ENCODE data around the gene SOX12.

The SOX12 gene

DNA sequence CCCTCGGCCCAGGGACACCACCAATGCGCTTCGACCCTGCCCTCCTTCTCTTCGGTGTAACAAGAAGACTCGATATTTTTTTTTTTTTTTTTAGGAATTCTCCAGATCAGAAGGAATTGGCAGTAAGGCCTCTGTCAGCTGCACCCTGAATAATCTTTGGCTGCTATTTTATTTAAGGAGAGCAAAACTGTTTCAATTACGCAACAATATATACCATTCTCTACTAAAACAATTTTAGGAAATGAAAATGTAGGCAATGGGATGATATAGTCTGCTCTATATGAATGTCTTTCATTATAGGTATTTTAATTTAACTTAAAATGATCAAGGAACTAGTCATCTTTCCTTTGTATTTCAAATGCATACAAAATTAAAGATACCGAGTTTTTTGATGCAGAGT, 14.7 kb upstream of the SOX12 start:
- no peak for DNase-seq (ENCODE audit: low spot score)
- in situ Hi-C loops (cut with MboI; ENCODE audit: low sequenced_read_pairs, unreplicated experiment): no loop called here

DNA sequence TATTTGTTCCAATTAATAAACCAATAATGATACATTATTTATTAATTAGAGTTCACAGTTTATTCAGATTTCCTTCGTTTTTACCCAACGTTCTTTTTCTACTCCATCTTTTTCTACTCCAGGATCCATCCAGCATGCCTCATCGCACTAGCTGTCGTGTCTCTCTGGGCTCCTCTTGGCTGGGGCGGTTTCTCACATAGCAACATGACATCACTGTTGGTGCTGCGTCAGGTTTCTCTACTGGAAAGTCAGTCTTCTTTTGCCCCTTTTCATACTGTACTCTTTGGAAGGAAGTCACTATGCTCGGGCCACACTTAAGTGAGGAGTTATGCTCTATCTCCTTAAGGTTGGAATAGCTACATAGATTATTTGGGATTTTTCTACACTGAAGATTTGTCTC, 13.7 kb upstream of the SOX12 start:
- DNase-seq (ENCODE audit: low spot score): no peak
- TF ChIP-seq, protein P1, sequence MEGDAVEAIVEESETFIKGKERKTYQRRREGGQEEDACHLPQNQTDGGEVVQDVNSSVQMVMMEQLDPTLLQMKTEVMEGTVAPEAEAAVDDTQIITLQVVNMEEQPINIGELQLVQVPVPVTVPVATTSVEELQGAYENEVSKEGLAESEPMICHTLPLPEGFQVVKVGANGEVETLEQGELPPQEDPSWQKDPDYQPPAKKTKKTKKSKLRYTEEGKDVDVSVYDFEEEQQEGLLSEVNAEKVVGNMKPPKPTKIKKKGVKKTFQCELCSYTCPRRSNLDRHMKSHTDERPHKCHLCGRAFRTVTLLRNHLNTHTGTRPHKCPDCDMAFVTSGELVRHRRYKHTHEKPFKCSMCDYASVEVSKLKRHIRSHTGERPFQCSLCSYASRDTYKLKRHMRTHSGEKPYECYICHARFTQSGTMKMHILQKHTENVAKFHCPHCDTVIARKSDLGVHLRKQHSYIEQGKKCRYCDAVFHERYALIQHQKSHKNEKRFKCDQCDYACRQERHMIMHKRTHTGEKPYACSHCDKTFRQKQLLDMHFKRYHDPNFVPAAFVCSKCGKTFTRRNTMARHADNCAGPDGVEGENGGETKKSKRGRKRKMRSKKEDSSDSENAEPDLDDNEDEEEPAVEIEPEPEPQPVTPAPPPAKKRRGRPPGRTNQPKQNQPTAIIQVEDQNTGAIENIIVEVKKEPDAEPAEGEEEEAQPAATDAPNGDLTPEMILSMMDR (IDR thresholded peaks at IDR 0.05; ENCODE audit: borderline replicate concordance, control extremely low read depth, extremely low read depth, insufficient read depth, missing control alignments): no peak
- in situ Hi-C loops (cut with MboI; ENCODE audit: low sequenced_read_pairs, unreplicated experiment): no loop called here

More for the DNA sequence above, 14.7 kb upstream of the SOX12 start:
- TF ChIP-seq, protein P1 (IDR thresholded peaks at IDR 0.05; ENCODE audit: borderline replicate concordance, control extremely low read depth, extremely low read depth, insufficient read depth, missing control alignments): no peak

DNA sequence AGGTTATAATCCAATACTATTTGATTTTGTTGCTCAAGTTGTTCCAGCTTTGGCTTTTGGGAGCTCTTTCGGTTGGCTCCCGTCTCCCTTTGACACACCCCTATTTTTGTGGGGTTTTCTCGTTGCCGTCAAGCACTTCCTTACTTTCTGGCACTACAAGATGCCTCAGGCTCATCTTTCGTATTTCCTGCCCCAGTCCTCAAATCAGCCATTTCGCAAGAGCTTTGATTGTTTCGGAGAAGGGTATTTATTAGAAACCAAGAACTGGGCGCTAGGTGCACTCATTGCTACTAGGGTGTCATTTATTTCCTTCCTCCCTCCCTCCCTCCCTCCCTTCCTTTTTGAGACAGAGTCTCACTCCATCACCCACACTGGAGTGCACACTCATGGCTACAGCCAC, 13.3 kb upstream of the SOX12 start:
- TF ChIP-seq, protein P1 (IDR thresholded peaks at IDR 0.05; ENCODE audit: borderline replicate concordance, control extremely low read depth, extremely low read depth, insufficient read depth, missing control alignments): no peak
- no peak for DNase-seq (ENCODE audit: low spot score)
- in situ Hi-C loops (cut with MboI; ENCODE audit: low sequenced_read_pairs, unreplicated experiment): no loop called here

DNA sequence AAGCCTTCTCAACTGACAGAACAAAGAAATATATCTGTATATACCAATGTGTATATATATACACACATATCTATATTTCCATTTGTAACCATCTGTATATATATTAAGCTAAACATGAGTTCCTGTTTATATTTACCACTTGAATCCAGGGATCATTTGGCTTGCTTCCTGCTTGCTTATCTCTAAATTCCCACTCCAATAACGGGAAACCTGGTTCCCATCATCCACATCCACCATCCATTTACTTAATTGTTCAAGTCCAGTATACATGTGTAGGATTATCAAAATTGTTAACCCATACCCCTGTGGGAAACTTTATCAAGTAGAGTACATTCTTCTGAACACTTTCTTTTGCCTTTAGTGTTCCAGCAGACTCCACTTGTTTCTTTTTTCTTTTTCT, 12.5 kb upstream of the SOX12 start:
- in situ Hi-C loops (cut with MboI; ENCODE audit: low sequenced_read_pairs, unreplicated experiment): no loop called here
- TF ChIP-seq, protein P1 (IDR thresholded peaks at IDR 0.05; ENCODE audit: borderline replicate concordance, control extremely low read depth, extremely low read depth, insufficient read depth, missing control alignments): no peak
- DNase-seq (ENCODE audit: low spot score): no peak

DNA sequence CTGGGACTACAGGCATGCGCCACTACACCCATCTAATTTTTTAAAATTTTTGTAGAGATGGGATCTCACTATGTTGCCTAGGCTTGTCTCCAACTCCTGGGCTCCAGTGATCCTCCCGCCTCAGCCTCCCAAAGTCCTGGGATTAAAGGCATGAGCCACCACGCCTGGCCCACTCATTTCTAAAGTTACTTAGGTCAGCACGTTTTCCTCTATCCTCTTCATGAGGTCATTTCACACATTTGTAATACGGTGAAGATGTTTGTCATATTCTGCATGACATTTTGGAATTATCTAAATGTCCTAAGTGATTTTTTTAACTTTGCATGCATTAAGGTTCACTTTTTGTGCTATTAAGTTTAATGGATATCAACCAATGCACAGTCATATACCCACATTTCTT, 11.9 kb upstream of the SOX12 start:
- in situ Hi-C loops (cut with MboI; ENCODE audit: low sequenced_read_pairs, unreplicated experiment): no loop called here
- DNase-seq (ENCODE audit: low spot score): no peak
- TF ChIP-seq, protein P1 (IDR thresholded peaks at IDR 0.05; ENCODE audit: borderline replicate concordance, control extremely low read depth, extremely low read depth, insufficient read depth, missing control alignments): no peak

DNA sequence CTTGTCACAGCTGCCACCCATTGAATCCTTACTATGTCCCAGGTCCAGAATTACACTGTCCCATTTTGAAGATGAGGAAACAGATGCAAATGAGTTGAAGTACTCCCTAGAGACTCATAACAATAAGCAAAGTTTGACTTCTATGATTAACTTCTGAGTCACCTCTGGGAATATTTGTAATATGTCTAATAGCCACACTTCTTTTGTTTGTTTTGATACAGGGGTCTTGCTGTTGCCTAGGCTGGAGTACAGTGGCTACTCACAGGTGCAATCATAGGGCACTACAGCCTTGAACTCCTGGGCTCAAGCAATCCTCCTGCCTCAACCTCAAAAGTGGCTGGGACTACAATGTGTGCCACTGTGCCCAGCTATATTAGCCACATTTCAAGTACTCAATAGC, 11.4 kb upstream of the SOX12 start:
- DNase-seq (ENCODE audit: low spot score): no peak
- TF ChIP-seq, protein P1 (IDR thresholded peaks at IDR 0.05; ENCODE audit: borderline replicate concordance, control extremely low read depth, extremely low read depth, insufficient read depth, missing control alignments): no peak
- in situ Hi-C loops (cut with MboI; ENCODE audit: low sequenced_read_pairs, unreplicated experiment): no loop called here

All from GM13976 (cell line).